Limb (tissue), 2 donors: ENCODE measurements around the gene ZMYND8.
"Not testable (repeated sequence)": the region's sequence is repeated elsewhere in the genome, so short reads cannot be mapped to it uniquely, and the experiment has no call there.

Experiments
- DNase-seq, 2 donors: peaks; one replicate each; pipeline ENCODE4 v3.0.0-alpha.2; 2016; ENCODE audit errors: extremely low spot score in 2 of 2

ZMYND8 gene

GRCh38 chr20:47265984-47266383, 90.5 kb downstream of the ZMYND8 start:
- no peak for DNase-seq

GRCh38 chr20:47265214-47265613, 91.3 kb downstream of the ZMYND8 start:
- no peak for DNase-seq

GRCh38 chr20:47264137-47264769, 92.2 kb downstream of the ZMYND8 start:
- DNase-seq: not testable (repeated sequence)

GRCh38 chr20:47263465-47264084, 92.9 kb downstream of the ZMYND8 start:
- no peak for DNase-seq

GRCh38 chr20:47263080-47263464, 93.4 kb downstream of the ZMYND8 start:
- no peak for DNase-seq

- DNase-seq: no peak
These were observed 94.0 kb downstream of the ZMYND8 start for GRCh38 chr20:47262365-47263013.

- DNase-seq: no peak
These were observed 94.5 kb downstream of the ZMYND8 start for GRCh38 chr20:47262008-47262364.

GRCh38 chr20:47261161-47261774, 95.2 kb downstream of the ZMYND8 start:
- not testable (repeated sequence) for DNase-seq

GRCh38 chr20:47260540-47261126, 95.9 kb downstream of the ZMYND8 start:
- not testable (repeated sequence) for DNase-seq

GRCh38 chr20:47258745-47259695, 97.5 kb downstream of the ZMYND8 start:
- no peak for DNase-seq

- DNase-seq: no peak
These were observed 98.7 kb downstream of the ZMYND8 start for GRCh38 chr20:47257771-47258170.

GRCh38 chr20:47257256-47257655, 99.2 kb downstream of the ZMYND8 start:
- DNase-seq: no peak

- DNase-seq: no peak
These were observed 99.7 kb downstream of the ZMYND8 start for GRCh38 chr20:47256668-47257236.

- DNase-seq: no peak
These were observed 102.6 kb downstream of the ZMYND8 start for GRCh38 chr20:47253872-47254271.

GRCh38 chr20:47252879-47253307, 103.6 kb downstream of the ZMYND8 start:
- no peak for DNase-seq

GRCh38 chr20:47251154-47252020, 105.1 kb downstream of the ZMYND8 start:
- DNase-seq: no peak

GRCh38 chr20:47250360-47250759, 106.1 kb downstream of the ZMYND8 start:
- no peak for DNase-seq

GRCh38 chr20:47249913-47250312, 106.6 kb downstream of the ZMYND8 start:
- no peak for DNase-seq

- DNase-seq: no peak
These were observed 108.0 kb downstream of the ZMYND8 start for GRCh38 chr20:47248448-47248966.
